SHP77 (cell line): ENCODE measurements around the gene SNCAIP.
"Not testable (repeated sequence)": the region's sequence is repeated elsewhere in the genome, so short reads cannot be mapped to it uniquely, and the experiment has no call there.

Source experiments
- DNase-seq, 2 experiments: peaks; one replicate each; lab custom pipeline; 2025; lab: John Stamatoyannopoulos, UW

Gene SNCAIP

GRCh38 chr5:122314036-122314435, 2.0 kb downstream of the SNCAIP start:
- DNase-seq, result no peak

GRCh38 chr5:122315521-122315920, 3.5 kb downstream of the SNCAIP start:
- DNase-seq, result no peak

GRCh38 chr5:122316656-122317055, 4.6 kb downstream of the SNCAIP start:
- DNase-seq, result peak; percentile 88 to 90

GRCh38 chr5:122319897-122320296, 7.9 kb downstream of the SNCAIP start:
- no peak for DNase-seq

DNA sequence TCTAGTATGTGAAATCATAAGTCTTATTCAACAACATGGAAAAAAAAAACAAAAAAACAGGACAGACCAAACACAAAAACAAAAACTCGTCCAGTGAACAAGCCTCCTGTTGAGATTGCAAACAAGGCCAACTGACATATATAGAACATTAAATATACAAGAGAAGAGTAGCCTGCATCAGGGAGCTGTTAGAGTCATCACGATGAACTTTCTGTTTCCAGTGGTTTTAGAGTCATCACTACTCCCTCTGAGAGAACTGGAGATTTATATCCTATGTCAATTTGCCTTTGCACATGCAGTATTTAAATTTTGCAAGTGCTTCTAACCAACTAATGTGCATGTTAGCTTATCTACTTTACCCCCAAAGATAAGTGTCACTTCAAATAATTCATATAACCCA, 9.9 kb downstream of the SNCAIP start:
- DNase-seq, result no peak

DNA sequence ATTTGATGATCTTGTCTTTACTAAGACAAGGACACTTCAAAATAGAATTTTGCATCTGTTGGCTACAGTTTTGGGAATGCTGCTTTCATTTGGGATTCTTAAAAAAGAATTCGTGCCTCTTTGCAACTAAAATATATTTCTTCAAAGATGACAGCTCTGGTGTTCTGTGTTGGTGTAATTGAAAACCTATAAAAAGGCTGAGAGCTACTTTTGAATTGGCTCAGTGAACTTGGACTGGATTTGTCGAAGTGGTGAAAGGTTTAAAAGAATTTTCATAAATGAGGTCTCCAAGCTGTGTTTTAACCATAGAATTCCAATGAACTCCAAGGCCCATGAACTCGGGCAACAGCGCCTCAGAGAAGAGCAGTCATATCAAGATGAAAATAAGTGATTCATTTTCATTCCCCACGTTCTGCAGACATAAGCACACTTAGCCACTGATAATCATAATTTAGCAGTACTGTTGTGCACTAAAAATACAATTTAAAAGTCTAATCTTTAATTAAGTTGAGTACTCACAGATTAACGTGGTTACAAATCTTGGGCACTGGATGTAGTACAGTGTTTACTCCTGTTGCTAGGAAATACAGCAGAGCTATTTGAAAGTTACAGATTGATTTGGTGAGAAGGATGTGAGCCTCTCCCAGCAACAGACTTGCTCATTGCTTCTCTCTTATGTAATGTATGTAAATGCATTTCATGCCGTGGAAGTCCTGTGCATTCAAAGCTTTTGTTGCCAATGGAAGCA, 10.9 kb downstream of the SNCAIP start:
- no peak for DNase-seq

- DNase-seq, result no peak
Observed at GRCh38 chr5:122323738-122324137, 11.7 kb downstream of the SNCAIP start.

DNA sequence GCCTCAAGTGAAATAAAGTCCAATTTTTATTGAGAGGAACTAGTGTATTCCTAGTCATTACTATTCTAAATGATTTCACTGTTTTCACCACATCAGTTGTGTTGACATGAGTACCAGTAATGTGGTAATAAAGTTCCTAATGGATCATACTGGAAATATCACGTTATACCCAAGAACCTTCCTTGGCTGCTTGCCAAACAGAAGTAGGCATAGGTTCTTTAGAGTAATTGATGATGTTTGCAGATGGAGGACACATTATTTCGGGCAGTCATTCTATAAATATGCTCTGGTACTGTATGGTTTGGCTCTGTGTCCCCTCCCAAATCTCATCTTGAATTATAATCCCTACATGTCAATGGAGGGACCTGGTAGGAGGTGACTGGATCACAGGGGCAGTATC, 15.1 kb downstream of the SNCAIP start:
- DNase-seq, result peak; percentile 16 to 45

DNA sequence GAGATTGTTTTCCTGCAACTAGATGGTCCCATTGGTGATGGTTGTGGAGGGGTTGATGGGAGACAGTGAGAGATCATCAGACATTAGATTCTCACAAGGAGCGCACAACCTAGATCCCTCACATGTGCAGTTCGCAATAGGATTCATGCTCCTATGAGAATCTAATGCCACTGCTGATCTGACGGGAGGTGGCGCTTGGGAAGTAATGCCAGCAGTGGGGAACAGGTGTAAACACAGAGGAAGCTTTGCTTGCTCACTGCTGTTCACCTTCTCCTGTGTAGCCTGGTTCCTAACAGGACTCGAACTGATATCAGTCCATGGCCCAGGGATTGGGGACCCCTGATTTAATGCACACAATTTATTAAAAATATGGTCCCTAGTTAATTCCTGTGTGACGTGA, 18.8 kb downstream of the SNCAIP start:
- DNase-seq, result no peak

GRCh38 chr5:122332599-122333555, 20.8 kb downstream of the SNCAIP start:
- DNase-seq, result no peak

DNA sequence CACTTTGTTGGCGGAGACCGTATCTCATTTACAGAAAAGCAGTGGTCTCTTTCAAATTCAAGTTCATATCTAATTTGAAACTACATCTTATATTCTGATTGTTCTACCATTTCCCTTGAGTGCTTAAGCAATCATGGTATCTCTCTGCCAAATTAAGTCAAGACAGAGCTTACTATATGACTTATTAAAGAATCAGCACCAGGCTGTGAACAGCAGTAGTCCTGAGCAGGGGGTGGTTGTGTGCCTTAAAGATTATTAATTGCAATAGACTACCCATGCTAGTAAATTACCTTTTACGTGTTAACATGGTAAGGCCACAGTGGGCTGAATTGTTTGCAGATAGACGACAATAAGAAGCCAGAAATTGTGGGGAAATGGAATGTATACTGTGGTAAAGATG, 21.5 kb downstream of the SNCAIP start:
- no peak for DNase-seq

DNA sequence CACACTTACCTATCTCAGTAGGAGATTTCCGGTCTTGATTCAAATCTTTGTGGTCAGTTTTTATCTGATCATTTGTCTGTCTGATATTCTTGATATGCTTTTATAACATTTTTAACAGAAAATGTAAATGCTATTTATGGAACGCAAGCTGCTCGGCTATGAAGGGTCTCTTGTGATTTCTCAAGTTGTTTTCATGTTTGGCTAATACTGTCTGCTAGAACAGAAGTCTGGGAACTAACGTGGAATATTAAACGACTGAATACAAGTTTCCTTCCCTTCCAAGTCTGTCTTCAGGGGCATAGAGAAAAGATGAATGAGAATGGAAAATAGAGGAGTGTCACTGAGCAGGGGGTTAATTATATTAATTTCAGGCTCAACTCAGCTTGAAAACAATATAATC, 27.6 kb downstream of the SNCAIP start:
- no peak for DNase-seq

- DNase-seq, result no peak
Observed at GRCh38 chr5:122341087-122341486, 29.1 kb downstream of the SNCAIP start.

GRCh38 chr5:122342256-122342655, 30.2 kb downstream of the SNCAIP start:
- no peak for DNase-seq

DNA sequence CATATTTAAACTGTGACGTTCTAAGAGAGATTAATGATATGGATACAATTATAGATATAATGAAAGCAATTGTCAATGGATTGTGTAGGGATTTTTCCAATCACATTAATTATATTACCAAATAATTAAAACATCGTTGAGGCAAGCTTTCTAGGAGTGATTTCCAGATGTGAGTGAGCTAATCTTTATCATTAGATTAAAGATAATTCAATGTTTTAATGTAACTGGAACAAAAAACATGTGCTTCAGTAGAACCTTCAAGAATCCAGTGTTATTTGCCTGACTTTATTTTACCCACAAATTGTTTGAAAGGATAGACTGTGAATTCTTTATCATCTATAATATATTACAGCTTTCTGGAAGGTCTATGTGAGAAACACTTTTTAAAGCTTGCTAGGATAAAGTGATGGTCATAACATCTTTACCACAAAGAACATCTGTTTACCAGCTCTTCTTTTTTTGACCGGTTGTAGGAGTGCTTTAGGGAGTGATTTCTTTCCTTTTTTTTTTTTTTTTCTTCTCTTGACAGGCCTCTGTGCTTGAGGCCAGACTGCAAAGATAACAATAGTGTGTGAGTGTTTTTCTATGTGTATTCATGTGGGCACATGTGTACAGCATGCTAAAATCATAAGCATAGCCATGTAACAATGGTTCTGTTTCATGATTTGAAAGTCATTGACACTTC, 35.0 kb downstream of the SNCAIP start:
- DNase-seq, result no peak

GRCh38 chr5:122350496-122350895, 38.5 kb downstream of the SNCAIP start:
- DNase-seq, result no peak

GRCh38 chr5:122351416-122352157, 39.5 kb downstream of the SNCAIP start:
- DNase-seq, result no peak

DNA sequence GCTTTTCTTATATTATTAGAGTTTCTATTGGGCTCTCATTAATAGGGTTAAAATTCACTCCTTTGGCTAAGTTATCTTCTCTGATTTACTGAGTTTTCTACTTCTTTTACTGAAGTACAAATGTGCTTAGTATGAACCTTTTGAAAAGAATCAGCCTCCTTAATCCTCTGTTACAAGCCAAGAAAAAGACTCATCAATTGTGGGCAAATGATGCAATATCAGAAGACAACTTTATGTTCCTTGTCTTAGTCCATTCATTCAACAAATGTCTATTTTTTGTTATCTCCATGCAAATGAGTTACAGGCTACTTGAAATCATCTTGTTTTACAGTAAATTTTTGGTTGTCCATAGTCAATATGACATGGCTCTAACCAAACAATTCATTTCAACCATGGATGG, 40.3 kb downstream of the SNCAIP start:
- DNase-seq, result no peak

DNA sequence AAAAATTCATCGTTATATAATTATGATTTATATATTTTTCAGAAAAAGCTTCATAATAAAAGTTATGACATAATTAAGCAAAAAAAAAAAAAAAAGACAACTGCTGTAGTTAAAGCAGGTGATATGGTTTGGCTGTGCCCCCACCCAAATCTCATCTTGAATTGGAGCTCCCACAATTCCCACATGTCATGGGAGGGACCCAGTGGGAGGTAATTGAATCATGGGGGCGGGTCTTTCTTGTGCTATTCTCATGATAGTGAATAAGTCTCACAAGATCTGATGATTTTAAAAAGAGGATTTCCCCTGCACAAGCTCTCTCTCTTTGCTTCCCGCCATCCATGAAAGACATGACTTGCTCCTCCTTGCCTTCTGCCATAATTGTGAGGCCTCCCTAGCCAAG, 41.3 kb downstream of the SNCAIP start:
- DNase-seq, result not testable (repeated sequence)

- DNase-seq, result no peak
Observed at GRCh38 chr5:122354293-122354692, 42.3 kb downstream of the SNCAIP start.

DNA sequence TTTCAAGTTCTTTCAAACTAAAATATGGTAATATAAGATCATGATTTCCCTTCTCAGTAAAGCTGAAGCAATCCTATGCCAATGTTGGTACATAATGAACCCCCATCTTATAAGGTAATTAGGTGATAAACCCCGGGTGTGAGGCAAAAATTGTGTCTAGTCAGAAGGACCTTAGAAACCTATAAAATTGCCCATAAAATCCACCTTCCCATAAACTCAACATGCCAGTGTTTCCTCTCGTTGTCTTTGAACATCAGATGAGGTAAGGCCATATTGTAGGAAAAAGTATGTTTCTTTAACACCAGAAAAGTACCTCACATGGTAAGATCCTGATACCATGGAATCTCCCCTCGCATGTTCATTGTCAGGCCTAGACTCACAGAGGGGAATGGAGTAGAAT, 43.3 kb downstream of the SNCAIP start:
- DNase-seq, result no peak

- DNase-seq, result no peak
Observed at GRCh38 chr5:122356855-122357254, 44.8 kb downstream of the SNCAIP start.
